IMR-90 (cell line): Measurements from ENCODE around the gene SCGB3A2. TPM values are rescaled to one million over a fixed set of nuclear protein-coding genes. Genes with fewer than 3 reads are reported as not detected.

Source experiments
- ATAC-seq: fragments of 200-7000 bp; cut with Tn5 transposase; 2 replicates; pipeline ENCODE4 v1.9.1; 2020; ENCODE audit warnings: low read depth, mild to moderate bottlenecking, moderate library complexity
- BruUV-seq: library from RNA; stranded (reverse); fragments of 400-500 nt; replicated peaks from 2 replicates; lab custom pipeline; 2021; lab: Mats Ljungman, UMichigan
- CTCF ChIA-PET: fragments of 300-600 bp; formaldehyde crosslinking; extraction: SDS; loops from one replicate; lab custom pipeline; 2021; ENCODE audit warnings: antibody characterized with exemption; lab: Yijun Ruan, JAX
- POLR2A ChIA-PET: fragments of 300-600 bp; sonication (Branson Sonifier 250); formaldehyde crosslinking; loops from one replicate; lab custom pipeline; 2022; ENCODE audit warnings: antibody characterized with exemption; ENCODE audit not compliant: unreplicated experiment; lab: Charles Lee
- DNase-seq: peaks from one replicate; pipeline ENCODE4 v3.0.0; 2013
- H2AFZ ChIP-seq: replicated peaks from 2 replicates; pipeline ENCODE3; 2013; ENCODE audit warnings: low read length, mild to moderate bottlenecking; ENCODE audit not compliant: poor library complexity
- H2AK5ac ChIP-seq: 2 replicates; pipeline ENCODE4 v1.6.1; 2013; ENCODE audit warnings: low read depth, low read length, inconsistent platforms
- H2AK9ac ChIP-seq: replicated peaks from 2 replicates; pipeline ENCODE3; 2013; ENCODE audit warnings: mild to moderate bottlenecking, low read depth, low read length, moderate library complexity; ENCODE audit not compliant: poor library complexity
- H2BK120ac ChIP-seq: 2 replicates; pipeline ENCODE4 v1.6.1; 2013; ENCODE audit warnings: low read depth, low read length, inconsistent platforms
- H2BK15ac ChIP-seq: 3 replicates; pipeline ENCODE4 v1.6.1; 2013; ENCODE audit warnings: low read depth, low read length, inconsistent platforms
- H2BK20ac ChIP-seq: 2 replicates; pipeline ENCODE4 v1.6.1; 2013; ENCODE audit warnings: low read depth, mild to moderate bottlenecking, inconsistent platforms, low read length, moderate library complexity
- H2BK5ac ChIP-seq: 2 replicates; pipeline ENCODE4 v1.6.1; 2013; ENCODE audit warnings: mild to moderate bottlenecking, low read depth, low read length, inconsistent platforms; ENCODE audit not compliant: poor library complexity, severe bottlenecking
- H3K14ac ChIP-seq: replicated peaks from 2 replicates; pipeline ENCODE4 v1.6.1; 2013; ENCODE audit warnings: low read depth, low read length, inconsistent platforms
- H3K18ac ChIP-seq: 2 replicates; pipeline ENCODE4 v1.6.1; 2013; ENCODE audit warnings: low read depth, low read length, control low read depth
- H3K23ac ChIP-seq: 2 replicates; pipeline ENCODE4 v1.6.1; 2013; ENCODE audit warnings: low read depth, low read length, inconsistent platforms
- H3K27ac ChIP-seq: 2 replicates; pipeline ENCODE4 v1.5.1; 2013; ENCODE audit warnings: mild to moderate bottlenecking, control low read depth, low read length; ENCODE audit not compliant: insufficient read depth
- H3K27me3 ChIP-seq: 2 replicates; pipeline ENCODE4 v1.6.1; 2013; ENCODE audit warnings: low read length; ENCODE audit not compliant: control insufficient read depth, insufficient read depth
- H3K36me3 ChIP-seq: 2 replicates; pipeline ENCODE4 v1.6.1; 2013; ENCODE audit warnings: low read length, mixed read lengths; ENCODE audit not compliant: control insufficient read depth, insufficient read depth
- H3K4ac ChIP-seq: 2 replicates; pipeline ENCODE4 v1.6.1; 2013; ENCODE audit warnings: low read depth, low read length, inconsistent platforms
- H3K4me1 ChIP-seq: 2 replicates; pipeline ENCODE4 v1.6.1; 2013; ENCODE audit warnings: low read length, mixed read lengths; ENCODE audit not compliant: control insufficient read depth, insufficient read depth
- H3K4me2 ChIP-seq: 2 replicates; pipeline ENCODE4 v1.6.1; 2013; ENCODE audit warnings: low read depth, mild to moderate bottlenecking, control low read depth, low read length, moderate library complexity
- H3K4me3 ChIP-seq: 2 replicates; pipeline ENCODE4 v1.5.1; 2013; ENCODE audit warnings: low read depth, mild to moderate bottlenecking, control low read depth, low read length, moderate library complexity; ENCODE audit not compliant: insufficient read depth
- H3K56ac ChIP-seq: 2 replicates; pipeline ENCODE4 v1.6.1; 2013; ENCODE audit warnings: low read length, inconsistent platforms; ENCODE audit not compliant: insufficient read depth; ENCODE audit errors: extremely low read depth
- H3K79me1 ChIP-seq, 2 experiments: 2 replicates each; pipeline ENCODE4 v1.6.1; 2013; ENCODE audit warnings: low read length in 2 of 2, inconsistent platforms in 1 of 2, low read depth in 1 of 2
- H3K9ac ChIP-seq: 2 replicates; pipeline ENCODE4 v1.6.1; 2013; ENCODE audit warnings: low read depth, low read length, control low read depth
- H3K9me1 ChIP-seq: 2 replicates; pipeline ENCODE4 v1.6.1; 2013; ENCODE audit warnings: low read length, inconsistent platforms; ENCODE audit not compliant: insufficient read depth
- H3K9me3 ChIP-seq: 2 replicates; pipeline ENCODE4 v1.6.1; 2013; ENCODE audit warnings: low read length; ENCODE audit not compliant: control insufficient read depth, insufficient read depth
- H4K20me1 ChIP-seq: 2 replicates; pipeline ENCODE4 v1.6.1; 2013; ENCODE audit warnings: low read length, inconsistent platforms; ENCODE audit not compliant: insufficient read depth
- H4K5ac ChIP-seq: 2 replicates; pipeline ENCODE4 v1.6.1; 2013; ENCODE audit warnings: mild to moderate bottlenecking, low read depth, low read length, control low read depth
- H4K8ac ChIP-seq, 2 experiments: 2 replicates each; pipeline ENCODE4 v1.6.1; 2013; ENCODE audit warnings: low read depth in 2 of 2, low read length in 2 of 2, control low read depth in 1 of 2, inconsistent platforms in 1 of 2
- H4K91ac ChIP-seq: 2 replicates; pipeline ENCODE4 v1.6.1; 2013; ENCODE audit warnings: low read depth, low read length, inconsistent platforms; ENCODE audit not compliant: insufficient read depth
- BHLHE40 ChIP-seq: fragments of 150-350 bp; IDR thresholded peaks from 2 replicates; pipeline ENCODE4 v1.6.1; 2016; ENCODE audit warnings: mild to moderate bottlenecking, low read depth, low read length
- FOS ChIP-seq: fragments of 150-350 bp; IDR thresholded peaks from 2 replicates; pipeline ENCODE4 v1.6.1; 2016; ENCODE audit warnings: low read depth, low read length
- MAFK ChIP-seq: IDR thresholded peaks from 2 replicates; pipeline ENCODE4 v1.6.1; 2012; ENCODE audit warnings: low read depth, low read length, improper control_type of control experiment
- MAZ ChIP-seq: IDR thresholded peaks from 2 replicates; pipeline ENCODE4 v1.6.1; 2012; ENCODE audit warnings: low read depth, mild to moderate bottlenecking, low read length, improper control_type of control experiment, moderate library complexity, borderline replicate concordance
- NFE2L2 ChIP-seq: fragments of 150-350 bp; IDR thresholded peaks from 2 replicates; pipeline ENCODE4 v1.6.1; 2016; ENCODE audit warnings: low read depth, mild to moderate bottlenecking, low read length
- WGBS, 2 experiments: methylation state at CpG; one replicate each; pipeline versions ENCODE4 v1.1.5 to v1.1.7; 2013; ENCODE audit warnings: missing lambda C conversion rate in 2 of 2; ENCODE audit not compliant: insufficient read length in 1 of 2; ENCODE audit errors: extremely low coverage in 2 of 2; 5-methylcytosine and 5-hydroxymethylcytosine counted together
- dilution Hi-C: fragments of 300-500 bp; cut with HindIII; formaldehyde crosslinking; loops from one replicate; pipeline ENCODE4 v1.14.3; 2018; ENCODE audit warnings: low sequenced_read_pairs; ENCODE audit not compliant: unreplicated experiment
- in situ Hi-C: fragments of 300-500 bp; cut with MboI; formaldehyde crosslinking; loops from 3 replicates; pipeline ENCODE4 v1.14.3; 2019; ENCODE audit warnings: low sequenced_read_pairs, inconsistent platforms, mixed read lengths
- intact Hi-C: fragments of 100-400 bp; cut with micrococcal nuclease; formaldehyde crosslinking; loops from 2 replicates; pipeline ENCODE4 v1.10.0; 2022
- polyA plus RNA-seq, 3 experiments: library from polyadenylated mRNA; depleted of rRNA; stranded (reverse); fragments of >200 nt; gene quantifications; 2 replicates each; pipeline ENCODE4 v1.2.3, GENCODE V29; 2012; ENCODE audit warnings: low replicate concordance in 1 of 3
- total RNA-seq: library from RNA; depleted of rRNA; stranded (reverse); fragments of >200 nt; gene quantifications from 2 replicates; pipeline ENCODE4 v1.2.3, GENCODE V29; 2012

Gene SCGB3A2
- total and polyA plus RNA-seq, 2 of the 4 experiments (the other 2 are of a cell fraction): not detected

- Histone ChIP-seq H3K56ac (no peak overlapping the region), H3K36me3 (no peaks in the 10 kb centered on the region), H3K4me2 (no peak overlapping the region), H3K4ac (no peak overlapping the region), H3K27me3 (no peaks in the 10 kb centered on the region), H2BK5ac (no peak overlapping the region), H3K4me1 (no peaks in the 10 kb centered on the region), H2BK120ac (no peak overlapping the region), H3K9me3 (no peaks in the 10 kb centered on the region), H2BK15ac (no peak overlapping the region), H3K14ac (no peak overlapping the region), H2AK5ac (no peak overlapping the region), H3K18ac (no peak overlapping the region), H3K23ac (no peak overlapping the region), H2BK20ac (no peak overlapping the region), H2AK9ac (no peak overlapping the region), H3K27ac (no peak overlapping the region), H3K4me3 (no peak overlapping the region), H2AFZ (no peak overlapping the region), H4K20me1 (no peaks in the 10 kb centered on the region), H4K91ac (no peak overlapping the region), H3K9ac (no peak overlapping the region), H3K79me1 (no peaks in the 10 kb centered on the region), H4K5ac (no peak overlapping the region), H3K9me1 (no peaks in the 10 kb centered on the region), H4K8ac (no peak overlapping the region)
- no peak for DNase-seq
- TF ChIP-seq MAFK (no peak), FOS (no peak), BHLHE40 (no peak), NFE2L2 (no peak), MAZ (no peak)
- ChIA-PET POLR2A (no interaction called here), CTCF (no interaction called here)
- dilution Hi-C loops: no loop called here
- WGBS, 2 experiments: no CpG with 5 or more reads among the region's 1 CpG
- intact Hi-C loops: no loop called here
- in situ Hi-C loops: no loop called here
- no peak for ATAC-seq
- BruUV-seq: no TSS peak
Measured at GRCh38 chr5:147912011-147912410, 33.5 kb downstream of the SCGB3A2 start.
